Measurements from ENCODE around the gene PBX1.

The PBX1 gene

DNA sequence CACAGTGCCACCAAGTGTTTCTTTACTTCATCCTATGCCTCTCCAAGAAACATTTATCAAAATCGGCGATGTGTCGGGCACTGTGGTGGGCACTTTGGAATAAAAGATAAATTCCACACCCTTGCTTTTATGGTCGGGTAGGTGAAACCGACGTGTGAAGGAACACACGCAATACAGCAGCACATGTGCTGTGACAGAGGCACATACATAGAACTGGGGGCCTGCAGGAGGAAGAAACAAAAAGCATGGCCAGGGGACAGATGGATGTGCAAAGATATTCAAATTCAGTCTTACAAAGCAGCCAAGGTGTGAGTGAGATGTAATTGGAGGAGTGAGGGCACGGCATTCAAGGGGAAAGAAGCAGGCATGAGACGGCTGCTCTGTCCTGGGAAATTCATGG, 282.0 kb downstream of the PBX1 start:
- TF ChIP-seq, protein P1, sequence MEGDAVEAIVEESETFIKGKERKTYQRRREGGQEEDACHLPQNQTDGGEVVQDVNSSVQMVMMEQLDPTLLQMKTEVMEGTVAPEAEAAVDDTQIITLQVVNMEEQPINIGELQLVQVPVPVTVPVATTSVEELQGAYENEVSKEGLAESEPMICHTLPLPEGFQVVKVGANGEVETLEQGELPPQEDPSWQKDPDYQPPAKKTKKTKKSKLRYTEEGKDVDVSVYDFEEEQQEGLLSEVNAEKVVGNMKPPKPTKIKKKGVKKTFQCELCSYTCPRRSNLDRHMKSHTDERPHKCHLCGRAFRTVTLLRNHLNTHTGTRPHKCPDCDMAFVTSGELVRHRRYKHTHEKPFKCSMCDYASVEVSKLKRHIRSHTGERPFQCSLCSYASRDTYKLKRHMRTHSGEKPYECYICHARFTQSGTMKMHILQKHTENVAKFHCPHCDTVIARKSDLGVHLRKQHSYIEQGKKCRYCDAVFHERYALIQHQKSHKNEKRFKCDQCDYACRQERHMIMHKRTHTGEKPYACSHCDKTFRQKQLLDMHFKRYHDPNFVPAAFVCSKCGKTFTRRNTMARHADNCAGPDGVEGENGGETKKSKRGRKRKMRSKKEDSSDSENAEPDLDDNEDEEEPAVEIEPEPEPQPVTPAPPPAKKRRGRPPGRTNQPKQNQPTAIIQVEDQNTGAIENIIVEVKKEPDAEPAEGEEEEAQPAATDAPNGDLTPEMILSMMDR (conservative IDR thresholded peaks at IDR 0.05): no peak
- no peak overlapping the region for H3K27ac ChIP-seq

DNA sequence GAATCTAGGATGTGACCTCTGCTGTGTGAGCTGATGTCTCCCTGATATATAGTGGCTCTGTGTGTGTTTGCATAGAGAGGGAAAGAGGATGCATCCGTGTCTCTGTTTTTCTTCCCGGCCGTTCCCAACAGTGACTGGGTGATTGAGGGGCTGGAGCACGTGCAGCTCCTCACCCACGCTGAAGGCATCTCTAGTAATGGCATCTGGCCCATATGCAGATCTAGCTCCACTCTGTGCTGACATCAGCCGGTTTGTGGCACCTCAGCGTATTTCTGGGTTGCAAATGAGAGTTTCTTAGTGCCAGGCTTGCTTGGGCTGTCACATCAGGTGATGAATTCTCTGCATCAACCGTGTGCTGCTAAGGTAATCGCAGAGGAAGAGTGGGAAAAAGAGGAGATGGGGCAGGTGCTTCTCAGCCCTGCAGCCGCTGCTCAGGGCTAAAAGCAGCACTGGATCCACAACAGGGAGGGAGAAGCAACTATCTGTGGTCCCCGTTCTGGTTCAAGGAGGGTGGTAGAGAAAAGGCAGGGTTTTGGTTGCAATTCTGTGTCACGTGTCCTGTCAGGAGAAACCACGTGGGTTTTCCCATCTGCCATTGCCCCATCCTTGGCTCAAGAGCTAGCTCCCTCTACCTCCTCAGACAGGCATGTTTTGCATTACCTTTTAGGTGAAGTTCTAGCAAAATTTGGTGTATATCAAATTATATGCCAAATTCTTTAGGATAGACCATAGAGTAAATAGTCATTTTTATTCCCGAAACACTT, 282.9 kb downstream of the PBX1 start:
- TF ChIP-seq, protein P1 (conservative IDR thresholded peaks at IDR 0.05): no peak
- no peak overlapping the region for H3K27ac ChIP-seq

- no peak overlapping the region for H3K27ac ChIP-seq
- TF ChIP-seq, protein P1 (conservative IDR thresholded peaks at IDR 0.05): no peak
These were observed 283.9 kb downstream of the PBX1 start for GRCh38 chr1:164842870-164843269.

DNA sequence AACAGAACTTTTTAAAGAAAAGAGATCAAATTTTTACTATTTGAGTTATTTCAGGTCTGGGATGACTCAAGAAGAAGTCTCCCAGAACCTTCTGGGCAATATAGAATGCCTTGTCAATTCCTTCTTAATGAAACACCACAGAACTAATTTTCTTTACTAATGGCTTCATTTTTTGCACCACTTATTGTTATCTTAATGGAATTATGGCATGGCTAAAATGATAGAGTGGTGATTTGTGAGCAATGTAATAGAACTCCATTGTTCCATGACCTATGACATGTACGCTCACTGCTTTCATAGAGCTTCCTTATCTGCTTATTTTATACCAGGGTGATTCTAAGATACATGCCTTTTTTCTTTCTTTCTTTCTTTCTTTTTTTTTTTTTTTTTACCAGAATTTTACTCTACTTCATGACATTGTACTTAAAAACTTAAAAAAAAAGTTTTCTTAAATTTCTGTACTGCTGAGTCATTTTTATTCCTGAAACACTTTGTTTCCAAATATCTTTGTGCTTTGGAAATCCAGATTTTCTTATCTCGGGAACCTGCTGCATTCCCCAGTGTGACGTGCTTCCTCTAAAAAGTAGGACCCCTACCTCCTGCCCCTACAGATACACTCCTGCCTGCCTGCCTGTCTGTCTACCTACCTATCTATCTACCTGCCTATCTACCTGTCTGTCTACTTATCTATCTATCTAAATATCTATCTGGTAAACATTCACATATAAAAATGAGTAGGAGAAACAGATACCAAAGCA, 284.9 kb downstream of the PBX1 start:
- H3K27ac ChIP-seq: no peak overlapping the region
- TF ChIP-seq, protein P1 (conservative IDR thresholded peaks at IDR 0.05): no peak

GRCh38 chr1:164846731-164847691, 288.0 kb downstream of the PBX1 start:
- TF ChIP-seq, protein P1 (conservative IDR thresholded peaks at IDR 0.05): no peak
- no peak overlapping the region for H3K27ac ChIP-seq

GRCh38 chr1:164853146-164853545, 294.2 kb downstream of the PBX1 start:
- H3K27ac ChIP-seq: no peak overlapping the region
- TF ChIP-seq, protein P1 (conservative IDR thresholded peaks at IDR 0.05): no peak

Measured in VCaP (cell line).